ENCODE measurements around the gene EXOSC3.

DNA sequence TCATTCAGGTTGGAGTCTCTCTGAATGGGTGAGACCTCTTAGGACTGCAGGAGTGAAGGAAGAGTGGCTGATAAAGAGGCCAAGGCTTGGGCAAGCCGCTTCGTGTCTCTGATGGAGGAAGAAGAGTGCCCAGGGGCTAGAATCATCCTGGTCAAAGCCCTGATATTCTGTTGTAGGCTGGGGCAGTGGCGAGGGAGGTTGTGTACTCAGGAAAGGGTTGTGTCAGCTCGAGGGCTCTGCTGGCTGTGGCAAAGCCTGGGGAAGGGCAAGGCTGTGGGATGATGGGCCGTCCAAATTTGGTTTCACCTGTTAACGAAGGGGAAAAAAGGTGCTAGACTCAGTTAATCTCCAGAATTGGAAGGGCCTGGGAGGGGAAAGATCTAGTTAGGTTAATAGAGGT, 33.7 kb downstream of the EXOSC3 start:
- TF ChIP-seq, protein P1, sequence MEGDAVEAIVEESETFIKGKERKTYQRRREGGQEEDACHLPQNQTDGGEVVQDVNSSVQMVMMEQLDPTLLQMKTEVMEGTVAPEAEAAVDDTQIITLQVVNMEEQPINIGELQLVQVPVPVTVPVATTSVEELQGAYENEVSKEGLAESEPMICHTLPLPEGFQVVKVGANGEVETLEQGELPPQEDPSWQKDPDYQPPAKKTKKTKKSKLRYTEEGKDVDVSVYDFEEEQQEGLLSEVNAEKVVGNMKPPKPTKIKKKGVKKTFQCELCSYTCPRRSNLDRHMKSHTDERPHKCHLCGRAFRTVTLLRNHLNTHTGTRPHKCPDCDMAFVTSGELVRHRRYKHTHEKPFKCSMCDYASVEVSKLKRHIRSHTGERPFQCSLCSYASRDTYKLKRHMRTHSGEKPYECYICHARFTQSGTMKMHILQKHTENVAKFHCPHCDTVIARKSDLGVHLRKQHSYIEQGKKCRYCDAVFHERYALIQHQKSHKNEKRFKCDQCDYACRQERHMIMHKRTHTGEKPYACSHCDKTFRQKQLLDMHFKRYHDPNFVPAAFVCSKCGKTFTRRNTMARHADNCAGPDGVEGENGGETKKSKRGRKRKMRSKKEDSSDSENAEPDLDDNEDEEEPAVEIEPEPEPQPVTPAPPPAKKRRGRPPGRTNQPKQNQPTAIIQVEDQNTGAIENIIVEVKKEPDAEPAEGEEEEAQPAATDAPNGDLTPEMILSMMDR (IDR thresholded peaks at IDR 0.05; ENCODE audit: poor library complexity), result no peak
- TF ChIP-seq EZH2 (IDR thresholded peaks at IDR 0.05; ENCODE audit: borderline replicate concordance), result no peak
- TF ChIP-seq EZH2phosphoT487 (IDR thresholded peaks at IDR 0.05; ENCODE audit: low read depth, severe bottlenecking, unreplicated experiment), result no peak
